Posterior vena cava (tissue), 2 donors: ENCODE data around the gene POLD3. TPM values are rescaled to one million over a fixed set of nuclear protein-coding genes. Genes with fewer than 3 reads are reported as not detected.

Source experiments
- DNase-seq: peaks from one replicate; pipeline ENCODE4 v3.0.0-alpha.2; 2020; ENCODE audit warnings: low spot score
- intact Hi-C, 2 donors: fragments of 100-400 bp; cut with DNase I; formaldehyde crosslinking; loops; one replicate each; pipeline versions ENCODE4 v1.14.1 to v1.14.2; 2022 to 2023
- total RNA-seq, 2 donors: library from RNA; stranded (reverse); fragmentation: NEBNext Ultra II Directional; extraction: Animal tissue kit (Norgen Biotek cat#: 25700); gene quantifications; one replicate each; pipeline ENCODE4 v1.2.1, GENCODE V29; 2021
- donor health status: DM: yes; HTN: yes; CAD: no.
- donor health status: DM: yes; HTN: yes; CAD: no.

Gene POLD3
- total RNA-seq, 2 donors from 2014 or later = 15.2 to 16.1 TPM

- no peak for DNase-seq
- intact Hi-C loops = no loop called here
These were observed 70.2 kb downstream of the POLD3 start for GRCh38 chr11:74662487-74663103.

- DNase-seq = no peak
- intact Hi-C loops = no loop called here
These were observed 70.9 kb downstream of the POLD3 start for GRCh38 chr11:74663315-74663714.

GRCh38 chr11:74669211-74670160 lies 77.1 kb downstream of the POLD3 start:
- DNase-seq = peak; percentile 75
- intact Hi-C loops = no loop called here

GRCh38 chr11:74670171-74670570 lies 77.8 kb downstream of the POLD3 start:
- intact Hi-C loops = no loop called here
- DNase-seq = peak; percentile 64

- intact Hi-C loops = no loop called here
- DNase-seq = no peak
These were observed 79.3 kb downstream of the POLD3 start for GRCh38 chr11:74671520-74672196.

GRCh38 chr11:74672332-74672955 lies 80.1 kb downstream of the POLD3 start:
- no peak for DNase-seq
- intact Hi-C loops = no loop called here

- DNase-seq = peak; percentile 92
- intact Hi-C loops = no loop called here
These were observed 80.7 kb downstream of the POLD3 start for GRCh38 chr11:74672956-74673692.

GRCh38 chr11:74673693-74674360 lies 81.4 kb downstream of the POLD3 start:
- DNase-seq = no peak
- intact Hi-C loops = no loop called here

- intact Hi-C loops = no loop called here
- no peak for DNase-seq
These were observed 83.4 kb downstream of the POLD3 start for GRCh38 chr11:74675761-74676160.

- DNase-seq = no peak
- intact Hi-C loops = no loop called here
These were observed 84.2 kb downstream of the POLD3 start for GRCh38 chr11:74676596-74676995.

- intact Hi-C loops = no loop called here
- DNase-seq = no peak
These were observed 84.7 kb downstream of the POLD3 start for GRCh38 chr11:74677131-74677530.

- intact Hi-C loops = no loop called here
- no peak for DNase-seq
These were observed 85.7 kb downstream of the POLD3 start for GRCh38 chr11:74678041-74678440.

- peak; percentile 77 for DNase-seq
- intact Hi-C loops = no loop called here
These were observed 86.5 kb downstream of the POLD3 start for GRCh38 chr11:74678591-74679512.

- DNase-seq = peak; percentile 69
- intact Hi-C loops = no loop called here
These were observed 87.1 kb downstream of the POLD3 start for GRCh38 chr11:74679513-74679865.

- no peak for DNase-seq
- intact Hi-C loops = no loop called here
These were observed 87.8 kb downstream of the POLD3 start for GRCh38 chr11:74680035-74680671.

- intact Hi-C loops = no loop called here
- DNase-seq = peak; percentile 68
These were observed 88.5 kb downstream of the POLD3 start for GRCh38 chr11:74680703-74681531.
